Measurements from ENCODE around the gene SYCP2L.

Gene SYCP2L

DNA sequence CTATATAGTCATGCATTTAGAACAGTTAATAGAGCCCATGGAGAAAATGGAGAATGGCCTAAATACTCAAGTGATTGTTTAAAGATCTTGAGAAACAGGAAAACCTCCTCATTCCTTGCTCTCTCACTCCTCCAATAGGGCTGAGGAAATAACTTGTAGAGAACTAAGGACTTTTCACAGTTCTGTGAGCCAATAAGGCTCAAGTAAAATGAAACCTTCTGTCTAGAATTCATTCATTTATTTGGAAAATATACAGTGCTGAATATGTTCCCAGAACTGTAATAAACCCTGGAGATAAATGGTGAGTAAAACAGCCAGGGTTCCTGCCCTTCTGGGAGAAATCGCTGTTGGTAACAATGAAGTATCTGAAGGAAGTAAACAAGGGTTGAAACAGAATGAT lies 122.0 kb downstream of the SYCP2L start:
- DNase-seq (ENCODE audit: low spot score), result no peak

- DNase-seq (ENCODE audit: low spot score), result no peak
Measured at GRCh38 chr6:11009353-11009752, 122.5 kb downstream of the SYCP2L start.

DNA sequence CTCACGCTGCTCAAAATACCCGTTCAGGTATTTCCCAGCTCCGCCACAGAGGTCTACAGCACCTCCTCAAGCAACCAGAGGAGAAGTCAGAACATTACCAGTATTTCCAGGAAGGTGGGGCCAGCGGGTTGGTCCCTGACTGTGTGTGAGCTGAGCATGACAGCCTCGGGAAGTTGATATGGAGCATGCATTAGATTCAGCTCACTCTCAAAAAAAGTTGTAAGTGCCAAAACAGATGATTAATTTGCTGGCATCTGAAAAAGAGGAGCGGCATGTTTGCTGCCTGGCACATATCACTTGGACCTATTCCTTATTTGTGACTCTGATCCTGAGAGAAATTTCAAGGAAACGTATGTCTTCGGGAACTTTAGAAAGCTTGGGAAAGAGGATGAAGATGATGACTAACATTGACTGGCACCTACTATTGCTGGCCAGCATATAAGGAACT lies 125.0 kb downstream of the SYCP2L start:
- no peak for DNase-seq (ENCODE audit: low spot score)

DNA sequence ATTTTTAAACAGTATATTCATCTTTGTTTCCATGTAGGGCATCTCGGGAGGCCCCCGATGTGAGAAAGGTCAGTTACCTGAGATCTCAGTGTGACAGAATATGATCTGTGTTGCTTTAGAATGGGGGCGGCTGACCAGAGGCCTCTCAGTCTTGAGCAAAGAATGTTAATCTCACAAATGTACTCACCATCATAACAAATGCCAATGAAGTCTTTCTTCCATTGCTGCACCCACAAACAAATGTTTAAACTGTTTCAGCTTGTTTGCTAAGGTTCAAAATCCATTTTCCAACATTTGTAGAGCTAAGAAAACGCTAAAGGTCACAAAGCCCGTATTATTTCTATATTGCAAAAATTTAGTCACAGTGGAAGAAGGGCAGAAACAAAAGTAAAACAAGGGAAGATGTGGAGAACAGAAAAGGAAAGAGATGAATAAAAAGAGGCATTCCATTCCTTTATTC lies 125.5 kb downstream of the SYCP2L start:
- DNase-seq (ENCODE audit: low spot score), result no peak

DNA sequence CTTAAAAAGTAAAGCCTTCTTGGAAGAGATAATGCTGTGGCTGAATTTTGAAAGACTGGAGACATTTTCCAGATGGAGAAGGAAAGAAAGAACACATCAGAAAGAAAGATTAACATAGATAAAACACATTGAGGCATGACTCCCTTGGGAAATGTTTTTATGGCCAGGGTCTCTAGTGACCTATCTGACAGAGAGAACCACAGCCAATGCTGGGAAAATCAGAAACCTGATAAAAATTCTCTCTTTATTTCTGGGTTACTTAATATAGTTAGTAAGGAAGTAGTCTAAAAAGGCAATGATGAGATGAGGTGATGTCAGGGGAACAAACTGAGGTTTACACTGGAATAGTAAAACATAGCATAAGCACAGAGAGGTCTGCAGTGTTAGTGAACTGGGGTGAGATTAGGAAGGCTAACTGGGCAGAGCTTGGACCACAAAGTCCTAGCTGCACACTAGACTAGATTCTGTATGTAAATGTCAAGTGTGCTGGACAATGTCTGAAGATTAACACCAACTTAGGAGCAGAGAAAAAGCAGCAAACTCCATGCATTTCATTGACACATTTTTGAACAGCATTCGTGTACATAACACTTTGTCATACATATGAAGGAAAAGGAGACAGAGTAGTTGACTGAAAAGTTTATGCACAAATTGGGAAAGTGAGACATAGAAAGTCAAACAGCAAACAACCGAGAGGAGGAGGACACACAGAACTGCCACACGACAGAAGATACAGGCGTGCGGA lies 126.3 kb downstream of the SYCP2L start:
- DNase-seq (ENCODE audit: low spot score), result no peak

- DNase-seq (ENCODE audit: low spot score), result no peak
Measured at GRCh38 chr6:11013721-11014070, 126.8 kb downstream of the SYCP2L start.

DNA sequence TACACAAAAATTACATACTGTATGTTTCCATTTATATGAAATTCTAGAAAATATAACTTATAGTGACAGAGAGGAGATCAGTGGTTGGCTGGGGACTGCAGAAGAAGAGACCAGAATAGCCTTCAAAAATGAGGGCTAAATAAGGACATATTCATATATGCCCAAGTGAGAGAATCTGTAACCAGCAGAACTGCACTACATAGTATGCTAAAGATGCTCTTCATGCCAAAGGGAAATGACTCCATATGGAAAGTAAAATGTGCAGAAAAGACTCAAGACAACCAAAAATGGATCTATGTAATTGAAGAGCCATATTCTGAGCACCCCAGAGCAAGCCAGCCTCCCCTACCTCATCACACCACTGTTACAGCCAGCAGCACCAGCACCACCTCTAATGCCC lies 128.2 kb downstream of the SYCP2L start:
- DNase-seq (ENCODE audit: low spot score), result no peak

GRCh38 chr6:11016452-11016851 lies 129.6 kb downstream of the SYCP2L start:
- DNase-seq (ENCODE audit: low spot score), result no peak

GRCh38 chr6:11017090-11017489 lies 130.2 kb downstream of the SYCP2L start:
- no peak for DNase-seq (ENCODE audit: low spot score)

- no peak for DNase-seq (ENCODE audit: low spot score)
Measured at GRCh38 chr6:11018225-11018624, 131.4 kb downstream of the SYCP2L start.

GRCh38 chr6:11021003-11021402 lies 134.2 kb downstream of the SYCP2L start:
- DNase-seq (ENCODE audit: low spot score), result no peak

DNA sequence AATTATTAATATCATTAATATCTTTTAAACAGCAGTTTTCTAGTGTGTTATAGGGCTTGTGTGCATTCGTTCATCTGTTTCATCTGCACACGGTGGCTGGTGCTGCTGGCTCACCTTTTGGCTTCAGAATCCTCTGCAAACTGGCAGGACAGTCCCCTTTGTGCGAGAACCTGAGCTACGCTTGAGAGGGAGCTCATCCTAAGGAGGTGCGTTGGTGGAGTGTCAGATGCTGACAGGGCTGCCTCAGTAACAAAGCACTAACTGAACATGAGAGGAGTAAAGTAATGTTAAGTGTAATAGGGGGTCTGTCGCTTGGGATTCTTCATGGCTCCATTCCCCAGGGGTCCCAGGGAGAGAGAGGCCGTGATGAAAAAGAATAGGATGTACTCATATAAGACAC lies 134.9 kb downstream of the SYCP2L start:
- no peak for DNase-seq (ENCODE audit: low spot score)

GRCh38 chr6:11023032-11023431 lies 136.2 kb downstream of the SYCP2L start:
- DNase-seq (ENCODE audit: low spot score), result no peak
